Left ventricle myocardium inferior (tissue), 1 donor: ENCODE results near the gene THSD8. TPM values are rescaled to one million over a fixed set of nuclear protein-coding genes. Genes with fewer than 3 reads are reported as not detected.

ENCODE experiments used
- DNase-seq: peaks from one replicate; pipeline ENCODE4 v3.0.0-alpha.2; 2020
- H3K27ac ChIP-seq: fragments of 200-600 bp; replicated peaks from 2 replicates; pipeline ENCODE4 v1.8.0; 2021
- H3K27me3 ChIP-seq: fragments of 200-600 bp; 2 replicates; pipeline ENCODE4 v1.8.0; 2021; ENCODE audit warnings: low read depth
- H3K36me3 ChIP-seq: fragments of 200-600 bp; 2 replicates; pipeline ENCODE4 v1.8.0; 2021
- H3K4me1 ChIP-seq: fragments of 200-600 bp; 2 replicates; pipeline ENCODE4 v1.8.0; 2021
- H3K4me3 ChIP-seq: fragments of 200-600 bp; 2 replicates; pipeline ENCODE4 v1.8.0; 2021; ENCODE audit warnings: mild to moderate bottlenecking, moderate library complexity
- H3K9me3 ChIP-seq: fragments of 200-600 bp; replicated peaks from 2 replicates; pipeline ENCODE4 v1.8.0; 2021
- intact Hi-C: fragments of 100-400 bp; cut with micrococcal nuclease; formaldehyde crosslinking; loops from one replicate; pipeline ENCODE4 v1.11.0; 2022
- total RNA-seq: library from RNA; stranded (reverse); fragmentation: NEBNext Ultra II Directional; extraction: Animal tissue kit (Norgen Biotek cat#: 25700); gene quantifications from one replicate; pipeline ENCODE4 v1.2.1, GENCODE V29; 2021
- TF ChIP-seq, protein P1 (sequence below): fragments of 200-600 bp; IDR thresholded peaks from 2 replicates; pipeline ENCODE4 v1.8.0; 2021; ENCODE audit warnings: antibody characterized with exemption, mild to moderate bottlenecking, borderline replicate concordance
- donor health status: DM: no; HTN: yes; CAD: no; lungs with severe emphysema.

Gene THSD8
- total RNA-seq, 1 donor from 2014 or later, result 2.7 TPM

DNA sequence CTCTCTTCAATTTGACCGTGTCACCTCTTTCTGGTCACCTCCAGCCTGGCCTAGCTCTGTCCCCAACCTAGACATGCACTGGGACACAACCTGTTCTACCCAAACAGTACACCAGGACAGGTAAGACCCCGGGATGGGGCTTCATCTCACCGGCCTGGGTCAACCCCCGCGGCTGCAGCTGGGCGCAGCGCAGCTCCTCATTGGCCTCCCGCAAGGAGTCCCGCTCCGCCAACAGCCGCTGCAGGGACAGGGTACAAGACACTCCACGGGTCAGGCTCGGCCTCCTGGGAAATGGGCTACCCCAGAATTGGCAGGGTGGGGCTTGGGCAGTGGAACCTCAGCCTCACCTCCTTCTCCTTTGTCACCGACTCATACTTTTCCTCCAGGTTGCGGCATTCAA lies 34.2 kb upstream of the THSD8 start:
- Histone ChIP-seq H3K27me3 (no peaks in the 10 kb centered on the region), H3K4me3 (no peak overlapping the region), H3K9me3 (no peaks in the 10 kb centered on the region), H3K4me1 (peaks cover 48% of the 10 kb centered on the region), H3K36me3 (peaks cover 44% of the 10 kb centered on the region), H3K27ac (no peak overlapping the region)
- intact Hi-C loops, result loop anchor here (10.0 kb wide), 1 partner anchor 77 kb away; no protein-coding TSS in a partner anchor
- TF ChIP-seq, protein P1, sequence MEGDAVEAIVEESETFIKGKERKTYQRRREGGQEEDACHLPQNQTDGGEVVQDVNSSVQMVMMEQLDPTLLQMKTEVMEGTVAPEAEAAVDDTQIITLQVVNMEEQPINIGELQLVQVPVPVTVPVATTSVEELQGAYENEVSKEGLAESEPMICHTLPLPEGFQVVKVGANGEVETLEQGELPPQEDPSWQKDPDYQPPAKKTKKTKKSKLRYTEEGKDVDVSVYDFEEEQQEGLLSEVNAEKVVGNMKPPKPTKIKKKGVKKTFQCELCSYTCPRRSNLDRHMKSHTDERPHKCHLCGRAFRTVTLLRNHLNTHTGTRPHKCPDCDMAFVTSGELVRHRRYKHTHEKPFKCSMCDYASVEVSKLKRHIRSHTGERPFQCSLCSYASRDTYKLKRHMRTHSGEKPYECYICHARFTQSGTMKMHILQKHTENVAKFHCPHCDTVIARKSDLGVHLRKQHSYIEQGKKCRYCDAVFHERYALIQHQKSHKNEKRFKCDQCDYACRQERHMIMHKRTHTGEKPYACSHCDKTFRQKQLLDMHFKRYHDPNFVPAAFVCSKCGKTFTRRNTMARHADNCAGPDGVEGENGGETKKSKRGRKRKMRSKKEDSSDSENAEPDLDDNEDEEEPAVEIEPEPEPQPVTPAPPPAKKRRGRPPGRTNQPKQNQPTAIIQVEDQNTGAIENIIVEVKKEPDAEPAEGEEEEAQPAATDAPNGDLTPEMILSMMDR, result no peak
- no peak for DNase-seq

DNA sequence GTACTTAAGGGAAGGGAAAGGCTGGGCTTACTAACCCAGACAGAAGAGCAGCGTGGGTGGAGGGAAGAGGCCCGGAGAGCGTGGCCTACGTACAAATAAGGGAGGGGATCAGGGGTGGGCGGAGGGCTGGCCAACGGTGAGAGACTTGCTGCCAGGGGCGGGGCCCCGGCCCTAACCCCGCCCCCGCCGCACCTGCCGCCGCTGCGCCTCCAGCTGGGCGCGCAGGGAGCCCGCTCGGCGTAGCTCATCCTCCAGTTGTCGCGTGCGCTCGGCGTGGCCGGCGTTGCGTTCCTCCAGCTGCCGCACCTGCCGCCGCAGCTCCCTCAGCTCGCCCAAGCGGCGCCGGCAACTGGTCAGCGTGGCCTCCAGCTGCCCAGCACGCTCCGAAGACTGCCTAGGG lies 32.2 kb upstream of the THSD8 start:
- no peaks in the 10 kb centered on the region for H3K9me3 ChIP-seq
- peak overlapping the region; percentile 23 for H3K27ac ChIP-seq
- H3K36me3 ChIP-seq, result peaks cover 34% of the 10 kb centered on the region
- no peak overlapping the region for H3K4me3 ChIP-seq
- no peaks in the 10 kb centered on the region for H3K27me3 ChIP-seq
- H3K4me1 ChIP-seq, result peaks cover 58% of the 10 kb centered on the region
- DNase-seq, result no peak
- intact Hi-C loops, result loop anchor here (10.0 kb wide), 1 partner anchor 75 kb away; no protein-coding TSS in a partner anchor
- TF ChIP-seq, protein P1, result no peak

DNA sequence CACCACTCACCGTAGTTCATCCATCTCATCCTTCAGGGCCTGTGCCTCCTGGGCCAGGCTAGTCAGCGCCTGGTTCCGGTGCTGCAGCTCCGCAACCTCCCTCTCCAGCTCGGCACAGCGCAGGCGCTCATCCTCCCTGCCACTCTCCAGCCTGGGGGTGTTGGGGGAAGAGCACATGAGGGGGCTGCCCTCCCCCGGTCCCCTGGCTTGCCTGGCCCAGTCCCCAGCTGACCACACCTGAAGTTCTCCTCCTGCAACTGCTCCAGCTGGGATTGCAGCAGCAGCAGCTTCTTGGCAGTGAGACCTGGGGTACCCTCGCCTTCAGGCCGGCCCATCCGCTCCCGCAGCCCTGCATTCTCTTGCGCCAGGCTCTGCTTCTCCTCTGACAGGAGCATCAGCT lies 30.9 kb upstream of the THSD8 start:
- intact Hi-C loops, result no loop called here
- Histone ChIP-seq H3K4me1 (peaks cover 56% of the 10 kb centered on the region), H3K27me3 (no peaks in the 10 kb centered on the region), H3K4me3 (no peak overlapping the region), H3K9me3 (no peaks in the 10 kb centered on the region), H3K36me3 (peaks cover 29% of the 10 kb centered on the region), H3K27ac (peak overlapping the region; percentile 93)
- TF ChIP-seq, protein P1, result no peak
- no peak for DNase-seq

DNA sequence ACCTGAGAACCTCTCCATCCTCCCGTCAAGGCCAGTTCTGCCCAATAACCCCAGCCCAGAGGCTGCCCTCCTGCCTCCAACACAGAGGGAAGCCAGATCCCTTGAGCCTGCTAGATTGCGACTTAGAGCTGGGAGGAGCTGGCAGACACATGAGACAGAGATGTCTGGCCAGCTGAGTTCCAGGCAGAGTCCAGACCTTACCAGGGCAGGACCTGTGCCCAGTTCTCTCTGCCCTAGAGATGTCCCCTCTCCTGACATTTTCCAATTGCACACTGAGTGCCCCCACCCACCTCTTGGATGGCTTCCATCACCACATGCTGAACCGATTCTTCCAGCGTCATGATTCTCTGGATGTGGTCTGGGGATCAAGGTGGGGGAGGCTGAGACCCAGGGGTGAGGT lies 29.5 kb upstream of the THSD8 start:
- DNase-seq, result peak; percentile 65
- intact Hi-C loops, result no loop called here

DNA sequence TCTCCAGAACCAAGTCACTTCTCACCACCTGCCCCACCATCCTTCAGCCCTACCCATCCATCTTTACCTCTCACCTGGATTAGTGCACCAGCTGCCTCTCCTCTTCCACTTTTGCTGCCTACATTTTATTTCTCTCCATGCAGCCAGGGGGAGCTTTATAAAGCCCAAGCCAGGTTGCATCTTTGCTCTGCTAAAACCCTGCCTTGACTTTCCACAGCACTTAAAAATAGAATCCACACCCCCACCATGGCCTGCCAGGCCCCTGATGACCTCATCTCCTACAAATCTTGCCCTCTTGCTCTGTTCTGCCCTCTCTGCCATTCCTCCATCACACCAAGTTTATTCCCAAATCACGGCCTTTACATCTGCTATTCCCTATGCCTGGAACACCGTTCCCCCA lies 28.3 kb upstream of the THSD8 start:
- Histone ChIP-seq H3K36me3 (peaks cover 22% of the 10 kb centered on the region), H3K4me3 (no peak overlapping the region), H3K27ac (peak overlapping the region; percentile 93), H3K9me3 (no peaks in the 10 kb centered on the region), H3K27me3 (no peaks in the 10 kb centered on the region), H3K4me1 (peaks cover 69% of the 10 kb centered on the region)
- intact Hi-C loops, result no loop called here
- TF ChIP-seq, protein P1, result peak; percentile 57
- DNase-seq, result peak; percentile 48

More for the DNA sequence above, 29.5 kb upstream of the THSD8 start:
- no peaks in the 10 kb centered on the region for H3K27me3 ChIP-seq
- H3K4me1 ChIP-seq, result peaks cover 56% of the 10 kb centered on the region
- no peaks in the 10 kb centered on the region for H3K9me3 ChIP-seq
- TF ChIP-seq, protein P1, result no peak
- H3K4me3 ChIP-seq, result no peak overlapping the region
- peak overlapping the region; percentile 93 for H3K27ac ChIP-seq
- peaks cover 29% of the 10 kb centered on the region for H3K36me3 ChIP-seq
